ENCODE measurements around the gene TRAF3IP3. TPM values are rescaled to one million over a fixed set of nuclear protein-coding genes. Genes with fewer than 3 reads are reported as not detected.

The TRAF3IP3 gene
- total and polyA plus RNA-seq, 2 experiments from 2014 or later, result 0.99 to 1.3 TPM

DNA sequence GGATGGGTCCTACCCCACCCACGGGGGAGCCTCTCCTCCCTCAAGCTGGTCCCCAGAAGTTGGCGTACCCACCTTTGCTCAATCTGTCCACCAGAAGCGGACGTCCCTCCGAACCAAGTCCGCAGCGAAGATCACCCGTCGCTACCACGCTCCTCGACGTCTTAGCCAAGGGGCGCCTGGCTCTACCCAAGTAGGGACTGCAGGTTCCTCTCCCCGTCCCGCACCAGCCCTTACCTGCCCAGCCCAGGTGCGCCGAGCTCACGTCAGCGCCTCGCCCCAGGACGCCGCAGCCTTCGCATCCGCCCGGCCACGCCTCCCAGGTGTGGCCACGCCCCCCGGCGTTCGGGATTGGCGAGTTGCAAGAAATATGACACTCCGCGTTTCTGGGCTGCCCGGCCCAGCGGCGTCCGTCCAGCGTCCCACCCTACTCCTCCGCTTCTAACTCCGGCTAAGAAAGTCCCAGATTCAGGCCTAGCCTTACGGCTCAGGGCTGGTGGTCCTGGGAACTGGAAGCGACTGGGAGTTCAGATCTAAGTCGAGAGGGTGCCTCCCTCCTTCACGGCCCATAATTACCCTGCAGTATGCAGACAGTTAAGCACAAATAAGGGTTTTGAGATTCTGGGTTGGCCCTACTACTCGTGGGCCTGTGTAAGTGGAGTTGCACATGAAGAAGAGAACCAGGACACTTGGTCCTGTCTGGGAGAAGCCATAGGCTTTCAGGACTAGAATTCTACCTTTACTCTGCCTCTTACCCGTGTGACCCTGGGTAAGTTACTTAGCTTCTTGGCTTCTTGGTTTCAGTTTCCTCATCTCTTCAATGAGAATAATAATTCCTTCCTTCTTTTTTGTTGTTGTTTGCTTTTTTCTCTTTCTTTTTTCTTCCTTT is 50.3 kb downstream of the TRAF3IP3 start, which contains the start of gene IRF6:
Gene IRF6 (minus strand): TSS at position 268 of the 886 bp plus-strand sequence. CDS start 4,729 bp downstream, outside the sequence.
- H3K27me3 ChIP-seq, result peaks cover 40% of the 10 kb centered on the region
- H3K4me1 ChIP-seq (ENCODE audit: low read depth), result peaks cover 15% of the 10 kb centered on the region
- TF ChIP-seq CTCF (IDR thresholded peaks at IDR 0.05; ENCODE audit: low read depth, low read length), result no peak
- no peaks in the 10 kb centered on the region for H3K36me3 ChIP-seq
- H3K9me3 ChIP-seq (ENCODE audit: low read depth), result no peaks in the 10 kb centered on the region
- peak; percentile 83 to 90 for DNase-seq (ENCODE audit: low read depth in 1 of 2, low spot score in 1 of 2)
- peak within 1 kb of the TSS; percentile 75 for H3K27ac ChIP-seq
- peak within 1 kb of the TSS; percentile 31 for H3K4me3 ChIP-seq

- peak in 1 of 2 donors; percentile 21 for DNase-seq (ENCODE audit: low read depth in 1 of 2, low spot score in 1 of 2)
- Histone ChIP-seq H3K4me3 (no peak overlapping the region), H3K36me3 (no peaks in the 10 kb centered on the region), H3K9me3 (ENCODE audit: low read depth) (no peaks in the 10 kb centered on the region), H3K27ac (no peak overlapping the region), H3K27me3 (peaks cover 35% of the 10 kb centered on the region), H3K4me1 (ENCODE audit: low read depth) (peaks cover 15% of the 10 kb centered on the region)
- TF ChIP-seq CTCF (IDR thresholded peaks at IDR 0.05; ENCODE audit: low read depth, low read length), result no peak
Observed at GRCh38 chr1:209807509-209807908, 51.7 kb downstream of the TRAF3IP3 start.

- peaks cover 15% of the 10 kb centered on the region for H3K4me1 ChIP-seq (ENCODE audit: low read depth)
- no peak for TF ChIP-seq CTCF (IDR thresholded peaks at IDR 0.05; ENCODE audit: low read depth, low read length)
Observed at GRCh38 chr1:209808059-209808581, 52.3 kb downstream of the TRAF3IP3 start.

GRCh38 chr1:209809611-209810010 is 53.8 kb downstream of the TRAF3IP3 start:
- H3K4me3 ChIP-seq, result no peak overlapping the region
- TF ChIP-seq CTCF (IDR thresholded peaks at IDR 0.05; ENCODE audit: low read depth, low read length), result no peak
- H3K27ac ChIP-seq, result no peak overlapping the region

More at GRCh38 chr1:209808059-209808581, 52.3 kb downstream of the TRAF3IP3 start:
- Histone ChIP-seq H3K4me3 (no peak overlapping the region), H3K36me3 (no peaks in the 10 kb centered on the region), H3K27ac (peak overlapping the region; percentile 85), H3K9me3 (ENCODE audit: low read depth) (no peaks in the 10 kb centered on the region), H3K27me3 (peaks cover 29% of the 10 kb centered on the region)
- peak; percentile 84 to 95 for DNase-seq (ENCODE audit: low read depth in 1 of 2, low spot score in 1 of 2)

DNA sequence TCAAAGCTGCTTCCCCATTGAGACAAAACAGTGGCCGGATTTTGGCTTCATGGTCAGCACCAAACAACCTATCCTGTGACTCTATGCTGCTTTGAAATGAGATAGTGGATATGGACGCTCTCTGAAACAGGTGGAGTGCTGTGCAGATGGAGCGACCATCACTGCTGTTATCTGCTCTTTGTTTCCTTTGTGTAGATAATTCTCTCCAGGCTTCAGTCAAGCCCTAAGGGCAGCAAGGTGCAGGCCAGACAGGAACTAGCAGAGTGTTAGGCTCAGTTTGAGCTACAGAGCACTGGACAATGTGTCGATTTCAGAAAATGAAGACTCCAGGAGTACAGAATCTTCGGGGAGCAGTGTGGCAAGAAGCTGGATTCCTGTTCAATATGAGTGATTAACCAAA is 54.9 kb downstream of the TRAF3IP3 start:
- Histone ChIP-seq H3K36me3 (no peaks in the 10 kb centered on the region), H3K4me3 (no peak overlapping the region), H3K9me3 (ENCODE audit: low read depth) (no peaks in the 10 kb centered on the region), H3K27me3 (peaks cover 2% of the 10 kb centered on the region), H3K27ac (no peak overlapping the region), H3K4me1 (ENCODE audit: low read depth) (peaks cover 15% of the 10 kb centered on the region)
- TF ChIP-seq CTCF (IDR thresholded peaks at IDR 0.05; ENCODE audit: low read depth, low read length), result no peak
- DNase-seq (ENCODE audit: low read depth in 1 of 2, low spot score in 1 of 2), result no peak

More at GRCh38 chr1:209809611-209810010, 53.8 kb downstream of the TRAF3IP3 start:
- no peak for DNase-seq (ENCODE audit: low read depth in 1 of 2, low spot score in 1 of 2)
- H3K27me3 ChIP-seq, result peaks cover 14% of the 10 kb centered on the region
- peaks cover 15% of the 10 kb centered on the region for H3K4me1 ChIP-seq (ENCODE audit: low read depth)
- no peaks in the 10 kb centered on the region for H3K9me3 ChIP-seq (ENCODE audit: low read depth)
- no peaks in the 10 kb centered on the region for H3K36me3 ChIP-seq
